Tibial nerve (tissue), 4 donors: ENCODE measurements around the gene BAIAP2L1. TPM values are rescaled to one million over a fixed set of nuclear protein-coding genes. Genes with fewer than 3 reads are reported as not detected.

Experiments used
- DNase-seq, 2 donors: peaks; one replicate each; pipeline ENCODE4 v3.0.0-alpha.2; 2019; ENCODE audit warnings: low spot score in 2 of 2
- H3K27ac ChIP-seq, 4 donors: fragments of 200-600 bp; sonication (generic) in 3 of 4; one replicate each; pipeline ENCODE4 v1.5.1; 2017 to 2019; ENCODE audit warnings: mild to moderate bottlenecking in 1 of 4
- H3K27me3 ChIP-seq, 2 donors: fragments of 200-600 bp; sonication (generic) in 1 of 2; one replicate each; pipeline versions ENCODE4 v1.5.1 to v1.6.0; 2017 to 2019
- H3K36me3 ChIP-seq, 3 donors: fragments of 200-600 bp; sonication (generic); one replicate each; pipeline ENCODE4 v1.5.1; 2018 to 2019
- H3K4me1 ChIP-seq, 4 donors: fragments of 200-600 bp; sonication (generic) in 3 of 4; one replicate each; pipeline ENCODE4 v1.5.1; 2017 to 2019
- H3K4me3 ChIP-seq, 4 donors: fragments of 200-600 bp; sonication (generic) in 3 of 4; one replicate each; pipeline ENCODE4 v1.5.1; 2017 to 2019; ENCODE audit warnings: mild to moderate bottlenecking in 1 of 4, moderate library complexity in 1 of 4
- H3K9me3 ChIP-seq, 4 donors: fragments of 200-600 bp; sonication (generic) in 3 of 4; one replicate each; pipeline ENCODE4 v1.5.1; 2017 to 2019
- EP300 ChIP-seq, 2 donors: sonication (generic); formaldehyde crosslinking; IDR thresholded peaks; one replicate each; pipeline ENCODE4 v1.6.1; 2017; ENCODE audit warnings: antibody characterized with exemption in 2 of 2, mild to moderate bottlenecking in 1 of 2
- POLR2A ChIP-seq, 2 donors: fragments of 450-650 bp; IDR thresholded peaks; one replicate each; pipeline ENCODE4 v1.6.1; 2017; ENCODE audit warnings: antibody characterized with exemption in 2 of 2, mild to moderate bottlenecking in 2 of 2, moderate library complexity in 2 of 2
- WGBS, 2 donors: methylation state at CpG; one replicate each; pipeline ENCODE4 v1.1.5; 2018; 5-methylcytosine and 5-hydroxymethylcytosine counted together
- total RNA-seq, 4 donors: library from RNA; depleted of rRNA; stranded (reverse); fragments of >200 nt; gene quantifications; one replicate each; pipeline ENCODE4 v1.1.0, GENCODE V29; 2016
- TF ChIP-seq, protein P1 (sequence below), 5 experiments: fragments of 200-600 bp in 3 of 5; fragments of 450-650 bp in 2 of 5; sonication (generic) in 3 of 5; IDR thresholded peaks; one replicate each; pipeline ENCODE4 v1.5.1; 2016 to 2019; ENCODE audit warnings: antibody characterized with exemption in 5 of 5, mild to moderate bottlenecking in 3 of 5, moderate library complexity in 2 of 5

The BAIAP2L1 gene
- total RNA-seq, 4 donors from 2014 or later = 0.42 to 2.7 (median 1.7) TPM

DNA sequence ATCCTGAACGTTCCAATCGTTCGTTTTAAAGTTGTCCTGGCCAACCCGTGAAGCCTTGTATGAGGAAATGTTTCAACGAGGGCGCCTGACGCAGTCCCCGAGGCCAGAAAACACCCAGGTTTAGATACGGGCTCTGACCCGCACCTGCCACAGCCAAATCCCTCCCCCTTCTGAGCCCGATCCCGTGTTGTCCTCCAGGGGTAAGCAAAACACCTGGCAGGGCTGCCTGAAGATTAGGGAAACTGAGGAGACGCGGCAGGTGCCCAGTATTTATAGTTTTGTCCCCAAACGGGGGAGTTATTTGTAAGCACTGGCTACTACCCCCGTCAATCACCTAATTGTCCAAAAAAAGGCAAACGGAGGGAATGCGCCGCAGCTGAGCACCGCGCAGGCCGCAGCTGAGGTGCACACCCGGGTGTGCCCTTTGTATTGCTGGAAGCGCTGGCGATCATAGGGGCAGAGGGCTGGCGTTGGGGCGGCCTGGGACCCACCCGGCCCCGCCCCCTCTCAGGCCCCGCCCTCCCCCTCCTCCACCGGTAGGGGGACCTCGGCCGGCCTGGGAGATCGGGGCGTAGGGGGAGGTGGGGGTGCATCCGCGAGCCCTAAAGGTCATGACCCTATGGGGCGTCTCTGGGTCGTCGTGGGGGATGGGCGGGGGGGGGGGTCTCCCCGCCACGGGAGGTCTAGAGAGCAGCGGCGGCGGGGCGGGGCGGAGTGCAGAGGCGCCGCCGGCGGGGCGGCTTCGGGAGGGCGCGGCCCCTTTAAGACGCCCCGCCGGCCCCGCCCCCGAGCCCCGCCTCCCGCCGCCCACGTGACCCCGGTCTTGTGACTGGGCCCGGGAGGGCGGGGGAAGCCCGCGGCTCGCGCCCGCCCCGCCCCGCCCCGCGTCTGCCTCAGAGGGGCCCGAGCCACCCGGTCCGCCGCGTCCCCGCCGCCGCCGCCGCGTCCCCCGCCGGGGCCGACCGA, 119.8 kb downstream of the BAIAP2L1 start, which contains the start of gene BRI3:
Gene BRI3 (plus strand): TSS at position 896 of the 966 bp plus-strand sequence. CDS start 110 bp downstream, outside the sequence.
- WGBS, 2 donors = 0% methylated on average over 23 to 37 of the region's 92 CpGs
- Histone ChIP-seq H3K4me3 (peak within 1 kb of the TSS; percentile 77 to 100 (median 96)), H3K9me3 (no peaks in the 10 kb centered on the region), H3K4me1 (peaks cover 0 to 45% (median 35%) of the 10 kb centered on the region in 4 donors), H3K27me3 (no peaks in the 10 kb centered on the region), H3K36me3 (peaks cover 0 to 7% (median 0%) of the 10 kb centered on the region in 3 donors), H3K27ac (peak within 1 kb of the TSS; percentile 96 to 99 (median 99))
- TF ChIP-seq POLR2A (IDR thresholded peaks at IDR 0.05) (peak; percentile 69 to 74), EP300 (IDR thresholded peaks at IDR 0.05) (peak in 1 of 2 donors; percentile 90)
- TF ChIP-seq, protein P1, sequence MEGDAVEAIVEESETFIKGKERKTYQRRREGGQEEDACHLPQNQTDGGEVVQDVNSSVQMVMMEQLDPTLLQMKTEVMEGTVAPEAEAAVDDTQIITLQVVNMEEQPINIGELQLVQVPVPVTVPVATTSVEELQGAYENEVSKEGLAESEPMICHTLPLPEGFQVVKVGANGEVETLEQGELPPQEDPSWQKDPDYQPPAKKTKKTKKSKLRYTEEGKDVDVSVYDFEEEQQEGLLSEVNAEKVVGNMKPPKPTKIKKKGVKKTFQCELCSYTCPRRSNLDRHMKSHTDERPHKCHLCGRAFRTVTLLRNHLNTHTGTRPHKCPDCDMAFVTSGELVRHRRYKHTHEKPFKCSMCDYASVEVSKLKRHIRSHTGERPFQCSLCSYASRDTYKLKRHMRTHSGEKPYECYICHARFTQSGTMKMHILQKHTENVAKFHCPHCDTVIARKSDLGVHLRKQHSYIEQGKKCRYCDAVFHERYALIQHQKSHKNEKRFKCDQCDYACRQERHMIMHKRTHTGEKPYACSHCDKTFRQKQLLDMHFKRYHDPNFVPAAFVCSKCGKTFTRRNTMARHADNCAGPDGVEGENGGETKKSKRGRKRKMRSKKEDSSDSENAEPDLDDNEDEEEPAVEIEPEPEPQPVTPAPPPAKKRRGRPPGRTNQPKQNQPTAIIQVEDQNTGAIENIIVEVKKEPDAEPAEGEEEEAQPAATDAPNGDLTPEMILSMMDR (IDR thresholded peaks at IDR 0.05) = no peak
- peak; percentile 89 to 94 for DNase-seq

DNA sequence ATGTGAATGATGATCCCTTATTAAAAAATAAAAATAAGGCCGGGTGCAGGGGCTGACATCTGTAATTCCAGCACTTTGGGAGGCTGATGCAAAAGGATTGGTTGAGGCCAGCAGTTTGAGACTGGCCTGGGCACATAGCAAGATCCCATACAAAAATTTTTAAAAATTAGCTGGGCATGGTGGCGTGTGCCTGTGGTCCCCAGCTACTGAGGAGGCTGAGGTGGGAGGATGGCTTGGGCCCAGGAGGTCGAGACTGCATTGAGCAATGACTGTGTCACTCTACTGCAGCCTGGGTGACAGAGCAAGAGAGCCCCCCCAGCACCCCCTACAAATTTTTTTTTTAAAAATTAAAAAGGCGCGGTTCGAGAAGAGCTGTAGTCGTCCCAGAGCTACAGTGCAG, 120.6 kb downstream of the BAIAP2L1 start:
- DNase-seq = no peak
- no peaks in the 10 kb centered on the region for H3K27me3 ChIP-seq
- WGBS, 2 donors = 57 to 66% methylated on average over 7 of the region's 7 CpGs
- H3K9me3 ChIP-seq = no peaks in the 10 kb centered on the region
- TF ChIP-seq, protein P1 (IDR thresholded peaks at IDR 0.05) = no peak
- TF ChIP-seq POLR2A (IDR thresholded peaks at IDR 0.05) = no peak
- H3K4me3 ChIP-seq = peak overlapping the region in 3 of 4 donors; percentile 57 to 100 (median 94)
- peak overlapping the region in 3 of 4 donors; percentile 84 to 99 (median 87) for H3K27ac ChIP-seq
- H3K4me1 ChIP-seq = peaks cover 0 to 37% (median 28%) of the 10 kb centered on the region in 4 donors
- peaks cover 0 to 7% (median 0%) of the 10 kb centered on the region in 3 donors for H3K36me3 ChIP-seq

DNA sequence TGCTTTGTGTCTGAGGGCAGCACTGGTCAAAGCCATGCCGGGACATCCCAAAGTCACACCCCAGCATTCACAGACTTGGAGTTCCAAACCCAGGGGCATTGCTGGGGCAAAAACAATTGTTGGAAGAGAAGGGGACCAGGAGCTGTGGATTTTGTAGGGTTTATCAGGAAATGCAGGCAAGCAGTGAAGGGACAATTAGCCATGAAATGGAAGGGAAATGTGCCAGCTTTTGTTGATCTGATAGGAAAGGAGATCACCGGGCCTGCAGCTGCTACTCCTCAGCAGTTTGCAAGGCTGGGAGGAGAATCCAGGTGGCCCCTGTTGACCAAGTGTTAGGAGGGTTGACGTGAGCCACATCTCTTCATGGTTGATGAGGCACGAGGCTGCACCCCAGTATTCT, 122.0 kb downstream of the BAIAP2L1 start:
- no peak overlapping the region for H3K4me3 ChIP-seq
- no peak for DNase-seq
- peaks cover 0 to 7% (median 0%) of the 10 kb centered on the region in 3 donors for H3K36me3 ChIP-seq
- no peak overlapping the region for H3K27ac ChIP-seq
- no peak for TF ChIP-seq POLR2A (IDR thresholded peaks at IDR 0.05)
- TF ChIP-seq, protein P1 (IDR thresholded peaks at IDR 0.05) = no peak
- no peak for TF ChIP-seq EP300 (IDR thresholded peaks at IDR 0.05)
- H3K4me1 ChIP-seq = peaks cover 0 to 23% (median 14%) of the 10 kb centered on the region in 4 donors
- 69 to 70% methylated on average over 4 of the region's 4 CpGs for WGBS, 2 donors
- H3K27me3 ChIP-seq = no peaks in the 10 kb centered on the region
- H3K9me3 ChIP-seq = no peaks in the 10 kb centered on the region

DNA sequence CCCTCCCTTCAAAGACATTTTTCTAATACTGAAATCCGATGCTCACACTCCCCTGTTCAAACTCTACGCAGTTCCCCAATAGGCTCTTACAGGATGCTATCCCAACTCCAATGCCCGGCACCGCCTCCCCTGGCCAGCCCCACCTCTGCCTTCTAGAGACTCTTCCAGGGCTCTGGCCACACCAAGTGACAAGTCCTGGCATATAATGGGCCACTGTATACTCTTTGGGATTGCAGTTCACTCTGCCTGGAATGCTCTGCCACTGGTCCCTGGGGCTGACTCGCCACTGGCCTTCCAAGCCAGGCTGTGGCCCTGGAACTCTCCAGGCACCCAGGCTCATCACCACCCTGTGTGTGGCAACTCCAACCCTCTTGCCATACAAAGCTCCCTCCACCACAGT, 122.5 kb downstream of the BAIAP2L1 start:
- no peak for DNase-seq
- peaks cover 0 to 18% (median 9%) of the 10 kb centered on the region in 4 donors for H3K4me1 ChIP-seq
- H3K36me3 ChIP-seq = peaks cover 0 to 2% (median 0%) of the 10 kb centered on the region in 3 donors
- no peak overlapping the region for H3K4me3 ChIP-seq
- WGBS, 2 donors = 81 to 90% methylated on average over 5 of the region's 5 CpGs
- H3K27ac ChIP-seq = no peak overlapping the region
- H3K27me3 ChIP-seq = no peaks in the 10 kb centered on the region
- no peaks in the 10 kb centered on the region for H3K9me3 ChIP-seq
- TF ChIP-seq, protein P1 (IDR thresholded peaks at IDR 0.05) = no peak
- TF ChIP-seq EP300 (IDR thresholded peaks at IDR 0.05) (no peak), POLR2A (IDR thresholded peaks at IDR 0.05) (no peak)
